Right lobe of liver (tissue), 6 donors: Measurements from ENCODE around the gene P2RX2. TPM values are rescaled to one million over a fixed set of nuclear protein-coding genes. Genes with fewer than 3 reads are reported as not detected.

ENCODE experiments used
- ATAC-seq, 4 donors: fragments of 200-7000 bp; cut with Tn5 transposase; one replicate each; pipeline ENCODE4 v1.9.1; 2020; ENCODE audit warnings: mild to moderate bottlenecking in 4 of 4, moderate library complexity in 4 of 4
- DNase-seq, 3 donors: peaks; one replicate each; pipeline ENCODE4 v3.0.0-alpha.2; 2020
- H3K27ac ChIP-seq, 3 donors: fragments of 200-600 bp; one replicate each; pipeline ENCODE4 v1.8.0; 2022
- H3K27me3 ChIP-seq, 2 donors: fragments of 200-600 bp; one replicate each; pipeline ENCODE4 v1.8.0; 2022
- H3K36me3 ChIP-seq, 4 donors: fragments of 200-600 bp; sonication (generic) in 1 of 4; one replicate each; pipeline versions ENCODE4 v1.5.1 to v1.8.0; 2017 to 2022; ENCODE audit warnings: control low read depth in 1 of 4
- H3K4me1 ChIP-seq, 4 donors: fragments of 200-600 bp; sonication (generic) in 1 of 4; one replicate each; pipeline versions ENCODE4 v1.5.1 to v1.8.0; 2017 to 2022; ENCODE audit warnings: control low read depth in 1 of 4
- H3K4me3 ChIP-seq, 3 donors: fragments of 200-600 bp; one replicate each; pipeline ENCODE4 v1.8.0; 2022
- H3K9me3 ChIP-seq, 4 donors: fragments of 200-600 bp; sonication (generic) in 1 of 4; one replicate each; pipeline versions ENCODE4 v1.5.1 to v1.8.0; 2017 to 2022; ENCODE audit warnings: control low read depth in 1 of 4
- CTCF ChIP-seq, 4 donors: fragments of 200-600 bp in 3 of 4; fragments of 450-650 bp in 1 of 4; IDR thresholded peaks; one replicate each; pipeline versions ENCODE4 v1.5.1 to v1.8.0; 2016 to 2022; ENCODE audit warnings: antibody characterized with exemption in 4 of 4, mild to moderate bottlenecking in 2 of 4
- POLR2A ChIP-seq: fragments of 450-650 bp; IDR thresholded peaks from one replicate; pipeline ENCODE4 v1.6.1; 2017; ENCODE audit warnings: antibody characterized with exemption, mild to moderate bottlenecking
- WGBS: methylation state at CpG from one replicate; pipeline ENCODE4 v1.1.6; 2018; ENCODE audit warnings: low coverage, low lambda C conversion rate; ENCODE audit not compliant: insufficient coverage; ENCODE audit errors: missing lambda C conversion rate; 5-methylcytosine and 5-hydroxymethylcytosine counted together
- intact Hi-C, 2 donors: fragments of 100-400 bp; cut with DNase I; formaldehyde crosslinking; loops; one replicate each; pipeline versions ENCODE4 v1.11.2 to v1.14.1; 2022
- total RNA-seq, 6 experiments: library from RNA; depleted of rRNA in 2 of 6; stranded (reverse); fragments of >200 nt in 2 of 6; fragmentation: NEBNext Ultra II Directional in 3 of 6; extraction: Animal tissue kit (Norgen Biotek cat#: 25700) in 3 of 6; gene quantifications; one replicate each; pipeline versions ENCODE4 v1.1.0 to v1.2.4, GENCODE V29; 2016 to 2023
- donor health status: DM: no; HTN: yes; CAD: no.
- donor health status: DM: no; HTN: no; CAD: no.
- donor health status: DM: no; HTN: no; CAD: no.
- donor health status: DM: no; HTN: yes; CAD: no.
- donor health status: DM: no; HTN: yes; CAD: no.

Gene P2RX2
- total RNA-seq, 6 experiments from 2014 or later: not detected

- no peaks in the 10 kb centered on the region for H3K4me1 ChIP-seq
- no peak overlapping the region for H3K27ac ChIP-seq
- no peak for TF ChIP-seq POLR2A
- no peak for TF ChIP-seq CTCF (IDR thresholded peaks at IDR 0.05)
- intact Hi-C loops: no loop called here
- H3K36me3 ChIP-seq: peaks cover 0 to 11% (median 4%) of the 10 kb centered on the region in 4 donors
- no peak for DNase-seq
- no peak overlapping the region for H3K4me3 ChIP-seq
- H3K9me3 ChIP-seq: no peaks in the 10 kb centered on the region
- no peaks in the 10 kb centered on the region for H3K27me3 ChIP-seq
- 91% methylated on average over 12 of the region's 39 CpGs for WGBS
- no peak for ATAC-seq
Observed at GRCh38 chr12:132574271-132574996, 44.1 kb upstream of the P2RX2 start.

- no peak for DNase-seq
Observed at GRCh38 chr12:132575661-132576060, 42.9 kb upstream of the P2RX2 start.

GRCh38 chr12:132576701-132577100 lies 41.9 kb upstream of the P2RX2 start:
- Histone ChIP-seq H3K4me1 (no peaks in the 10 kb centered on the region), H3K27me3 (no peaks in the 10 kb centered on the region), H3K4me3 (no peak overlapping the region), H3K36me3 (peaks cover 0 to 11% (median 4%) of the 10 kb centered on the region in 4 donors), H3K9me3 (no peaks in the 10 kb centered on the region), H3K27ac (no peak overlapping the region)
- DNase-seq (no peak), ATAC-seq (no peak)
- TF ChIP-seq POLR2A: no peak
- no peak for TF ChIP-seq CTCF (IDR thresholded peaks at IDR 0.05)
- intact Hi-C loops: no loop called here
- no CpG with 5 or more reads among the region's 12 CpGs for WGBS

More at GRCh38 chr12:132575661-132576060, 42.9 kb upstream of the P2RX2 start:
- no peaks in the 10 kb centered on the region for H3K4me1 ChIP-seq
- intact Hi-C loops: no loop called here
- no peak overlapping the region for H3K27ac ChIP-seq
- H3K36me3 ChIP-seq: peaks cover 0 to 11% (median 4%) of the 10 kb centered on the region in 4 donors
- ATAC-seq: peak in 2 of 4 donors; percentile 8 to 10
- no peak overlapping the region for H3K4me3 ChIP-seq
- 100% methylated on average over 2 of the region's 11 CpGs for WGBS
- TF ChIP-seq CTCF (IDR thresholded peaks at IDR 0.05): no peak
- TF ChIP-seq POLR2A: no peak
- no peaks in the 10 kb centered on the region for H3K27me3 ChIP-seq
- H3K9me3 ChIP-seq: no peaks in the 10 kb centered on the region

- Histone ChIP-seq H3K4me1 (no peaks in the 10 kb centered on the region), H3K4me3 (no peak overlapping the region), H3K27me3 (no peaks in the 10 kb centered on the region), H3K27ac (no peak overlapping the region), H3K36me3 (peaks cover 0 to 11% (median 4%) of the 10 kb centered on the region in 4 donors), H3K9me3 (no peaks in the 10 kb centered on the region)
- DNase-seq (no peak), ATAC-seq (no peak)
- TF ChIP-seq POLR2A (no peak), CTCF (IDR thresholded peaks at IDR 0.05) (no peak)
- intact Hi-C loops: no loop called here
- 95% methylated on average over 4 of the region's 22 CpGs for WGBS
Observed at GRCh38 chr12:132577191-132577920, 41.2 kb upstream of the P2RX2 start.
